Measurements from ENCODE around the gene TIMM50.
A peak's percentile ranks its signal among the peaks of the same experiment; 100 is the strongest.
"Not testable (repeated sequence)": the region's sequence is repeated elsewhere in the genome, so short reads cannot be mapped to it uniquely, and the experiment has no call there.

TIMM50 gene

DNA sequence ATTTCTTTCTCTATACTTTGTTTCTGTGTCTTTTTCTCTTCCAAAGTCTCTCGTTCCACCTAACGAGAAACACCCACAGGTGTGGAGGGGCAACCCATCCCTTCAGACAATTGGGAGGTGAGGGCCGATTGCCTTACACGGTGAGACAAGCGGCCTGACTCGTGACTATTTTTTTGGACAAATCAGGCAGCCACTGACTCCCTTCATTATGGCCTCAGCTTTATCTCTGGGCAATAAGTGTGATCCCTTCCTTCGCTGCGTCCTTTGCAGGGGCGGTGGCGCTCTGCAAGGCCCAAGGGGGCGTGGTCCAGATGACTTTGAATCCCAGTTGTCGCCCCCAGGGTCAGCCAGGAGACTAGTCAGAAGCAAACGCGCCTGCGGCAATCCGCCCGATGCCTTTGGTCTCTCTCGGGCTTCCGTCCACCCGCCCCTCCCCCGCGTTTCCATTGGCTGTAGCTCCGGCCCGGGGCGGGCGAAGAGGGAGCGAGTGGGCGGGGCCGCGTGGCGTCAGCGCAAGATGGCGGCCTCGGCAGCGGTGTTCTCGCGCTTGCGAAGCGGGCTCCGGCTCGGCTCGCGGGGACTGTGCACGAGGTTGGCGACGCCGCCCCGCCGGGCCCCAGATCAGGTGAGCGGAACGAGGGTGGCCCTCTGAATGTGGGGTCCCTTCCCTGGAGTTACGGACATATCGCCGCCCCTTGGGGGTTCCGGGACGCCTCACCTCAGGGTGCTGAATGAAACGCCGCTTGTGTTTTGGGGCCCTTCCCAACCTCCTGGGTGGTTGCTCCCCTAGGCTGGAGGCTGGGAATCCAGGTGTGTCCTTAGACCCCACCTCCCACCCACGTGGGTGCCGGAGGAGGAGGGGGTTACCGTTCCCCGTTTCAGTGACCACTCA is at the start of gene TIMM50:
TIMM50 (plus strand) TSS at position 502 of the 892 bp plus-strand sequence; CDS start at position 518, 16 bp downstream.
- DNase-seq (ENCODE audit: low spot score): peak; percentile 94

GRCh38 chr19:39432677-39433025 is 48.0 kb upstream of the TIMM50 start:
- DNase-seq (ENCODE audit: low spot score): no peak

DNA sequence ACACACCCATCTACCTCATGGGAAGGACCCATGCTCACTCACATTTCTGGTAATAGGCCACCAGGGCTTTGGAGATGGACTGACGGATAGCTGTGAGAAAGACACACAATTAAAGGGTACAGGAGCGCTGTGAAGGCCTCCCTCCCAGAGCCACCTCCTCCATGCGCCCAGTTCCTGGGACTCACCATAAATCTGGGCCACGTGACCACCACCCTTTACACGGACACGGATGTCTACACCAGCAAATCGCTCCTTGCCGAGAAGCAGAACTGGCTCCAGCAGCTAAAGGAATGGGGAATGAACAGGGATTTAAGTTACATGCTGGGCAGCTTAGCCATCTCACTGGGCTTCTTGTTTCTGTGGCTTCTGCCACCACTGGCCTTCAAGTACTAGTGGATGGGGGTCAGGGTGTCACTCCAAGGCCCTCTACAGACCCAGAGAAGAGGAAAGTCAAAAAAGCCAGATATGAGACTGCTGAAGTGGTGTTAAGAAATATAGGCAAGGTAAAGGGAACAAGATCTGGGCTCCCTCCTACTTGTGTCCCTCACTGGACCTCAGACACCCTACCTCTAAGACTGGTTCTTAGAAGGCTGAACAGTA is 47.1 kb upstream of the TIMM50 start:
- no peak for DNase-seq (ENCODE audit: low spot score)

GRCh38 chr19:39434123-39435076 is 46.2 kb upstream of the TIMM50 start:
- no peak for DNase-seq (ENCODE audit: low spot score)

DNA sequence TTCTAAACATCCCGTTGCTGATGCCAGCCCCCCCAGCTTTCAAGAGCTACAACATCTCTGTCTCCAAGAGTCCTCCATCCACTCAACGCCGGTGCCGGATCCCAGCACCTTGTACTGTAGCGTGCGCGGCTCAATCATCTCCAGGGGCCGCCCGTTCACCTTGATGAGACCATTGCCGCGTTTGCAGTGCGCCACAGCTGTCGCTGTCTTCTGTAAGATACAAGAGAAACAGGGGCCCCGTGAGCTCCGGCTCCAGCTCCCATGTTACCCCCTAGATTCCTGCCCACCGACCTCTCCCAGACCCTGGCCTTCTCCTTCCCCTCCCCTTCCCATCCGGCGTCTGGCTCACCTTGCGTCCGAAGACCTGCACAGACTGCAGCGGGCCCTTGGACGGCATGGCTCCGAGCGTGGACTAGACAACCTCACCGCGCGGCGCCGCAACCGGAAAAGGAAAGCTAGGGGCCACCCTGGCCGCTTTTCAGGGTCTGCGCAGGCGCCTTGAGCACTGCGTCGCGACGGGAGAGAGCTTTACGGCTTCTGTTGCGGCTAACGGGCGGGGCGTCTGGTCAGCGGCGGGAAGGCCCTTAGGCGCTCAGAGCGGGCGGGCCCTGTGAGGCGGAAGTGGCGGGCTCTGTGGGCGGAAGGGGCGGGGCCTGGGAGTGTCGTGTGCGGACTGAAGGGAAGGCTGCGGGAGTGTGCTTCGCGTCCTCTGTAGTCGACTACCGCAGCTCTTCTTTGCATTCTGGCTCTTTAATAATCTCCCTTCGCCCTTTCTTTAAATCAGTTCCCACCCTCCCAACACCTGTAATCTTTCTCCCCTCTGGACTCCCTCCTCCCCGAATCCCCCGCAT is 44.9 kb upstream of the TIMM50 start, which contains the start of gene RPS16:
RPS16 (minus strand) TSS at position 451 of the 851 bp plus-strand sequence; CDS start at position 397, 54 bp downstream.
- peak; percentile 97 for DNase-seq (ENCODE audit: low spot score)

DNA sequence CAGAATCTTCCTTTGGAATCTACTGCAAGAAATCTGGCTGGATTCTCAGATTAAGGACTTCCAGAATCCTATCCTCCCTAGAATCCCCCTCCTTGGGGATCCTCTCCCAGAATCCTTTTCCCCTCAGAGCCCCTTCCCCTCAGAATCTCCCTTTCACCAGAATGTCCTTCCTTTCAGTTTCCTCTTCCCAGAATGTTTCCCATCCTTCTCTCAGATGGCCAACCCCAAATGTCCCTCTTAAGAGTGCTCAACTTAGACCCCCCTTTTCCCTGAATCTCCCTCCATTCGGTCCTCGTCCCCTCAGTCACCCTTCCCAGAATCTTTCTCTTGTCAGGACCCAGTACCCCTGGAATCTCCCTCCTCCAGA is 44.3 kb upstream of the TIMM50 start:
- no peak for DNase-seq (ENCODE audit: low spot score)

DNA sequence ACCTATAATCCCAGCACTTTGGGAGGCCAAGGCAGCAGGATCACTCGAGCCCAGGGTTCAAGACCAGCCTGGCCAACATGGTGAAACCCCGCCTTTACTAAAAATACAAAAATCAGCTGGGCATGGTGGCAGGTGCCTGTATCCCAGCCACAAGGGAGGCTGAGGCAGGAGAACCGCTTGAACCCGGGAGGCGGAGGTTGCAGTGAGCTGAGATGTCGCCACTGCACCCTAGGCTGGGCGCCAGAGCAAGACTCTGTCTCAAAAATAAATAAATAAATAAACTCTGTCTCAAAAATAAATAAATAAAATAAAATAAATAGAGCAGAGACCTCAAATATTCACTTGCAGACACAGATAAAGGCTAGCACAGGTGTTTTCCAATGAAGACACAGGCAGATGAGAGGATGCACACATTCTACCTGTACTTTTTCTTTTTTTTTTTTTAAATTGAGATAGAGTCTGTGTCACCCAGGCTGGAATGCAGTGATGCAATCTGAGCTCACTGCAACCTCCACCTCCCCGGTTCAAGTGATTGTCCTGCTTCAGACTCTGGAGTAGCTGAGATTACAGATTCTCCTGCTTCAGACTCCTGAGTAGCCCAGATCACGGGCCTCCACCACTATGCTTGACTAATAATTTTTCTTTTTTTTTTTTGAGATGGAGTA is 42.2 kb upstream of the TIMM50 start:
- DNase-seq (ENCODE audit: low spot score): no peak

- DNase-seq (ENCODE audit: low spot score): no peak
Measured at GRCh38 chr19:39444598-39445195, 35.9 kb upstream of the TIMM50 start.

GRCh38 chr19:39445196-39446111 is 35.2 kb upstream of the TIMM50 start, which contains the start of gene SUPT5H:
Gene SUPT5H (plus strand): TSS chr19:39445582. CDS start chr19:39445891, 309 bp downstream.
- peak; percentile 98 for DNase-seq (ENCODE audit: low spot score)

DNA sequence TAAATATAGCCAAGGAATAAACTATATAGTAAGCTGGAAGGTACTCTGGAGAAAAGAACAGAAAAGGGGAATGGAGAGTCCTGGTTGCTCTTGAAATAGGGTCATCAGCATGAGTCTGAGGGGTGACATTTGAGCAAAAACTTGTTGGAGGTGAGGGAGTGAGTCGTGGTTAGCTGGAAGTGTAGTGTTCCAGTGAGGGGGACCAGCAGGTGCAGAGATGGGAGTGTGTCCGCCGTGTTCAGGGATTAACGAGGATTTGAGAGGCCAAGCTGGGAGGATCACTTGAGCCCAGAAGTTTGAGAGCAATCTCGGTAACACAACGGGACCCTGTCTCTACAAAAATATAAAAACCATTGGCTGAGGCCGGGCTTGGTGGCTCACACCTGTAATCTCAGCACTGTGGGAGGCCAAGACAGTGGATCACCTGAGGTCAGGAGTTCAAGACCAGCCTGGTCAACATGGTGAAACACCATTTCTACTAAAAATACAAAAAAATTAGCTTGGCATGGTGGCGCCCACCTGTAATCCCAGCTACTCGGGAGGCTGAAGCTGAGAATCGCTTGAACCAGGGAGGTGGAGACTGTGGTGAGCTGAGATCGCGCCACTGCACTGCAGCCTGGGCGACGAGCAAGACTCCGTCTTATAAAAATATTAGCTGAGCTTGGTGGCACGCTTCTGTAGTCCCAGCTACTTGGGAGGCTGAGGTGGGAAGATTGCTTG is 34.1 kb upstream of the TIMM50 start:
- no peak for DNase-seq (ENCODE audit: low spot score)

DNA sequence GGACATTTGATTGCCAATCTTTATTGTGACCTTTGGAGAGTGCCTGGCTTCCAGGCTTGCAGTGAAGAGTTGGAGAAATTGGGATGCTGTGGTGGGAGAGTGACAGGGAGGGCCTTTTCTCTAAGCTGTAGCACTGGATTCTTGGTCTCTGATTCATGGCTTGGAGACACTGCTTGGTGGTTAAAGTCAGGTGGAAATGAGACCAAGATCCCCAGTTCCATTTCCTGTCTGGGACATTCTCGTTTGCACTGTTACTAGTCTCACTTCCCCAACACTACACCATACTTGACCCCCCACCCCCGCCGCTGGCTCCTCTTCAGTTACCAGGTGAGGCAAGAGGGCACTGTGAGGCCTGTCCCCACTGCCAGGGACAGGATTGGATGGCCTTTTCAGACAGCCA is 32.4 kb upstream of the TIMM50 start:
- DNase-seq (ENCODE audit: low spot score): no peak

DNA sequence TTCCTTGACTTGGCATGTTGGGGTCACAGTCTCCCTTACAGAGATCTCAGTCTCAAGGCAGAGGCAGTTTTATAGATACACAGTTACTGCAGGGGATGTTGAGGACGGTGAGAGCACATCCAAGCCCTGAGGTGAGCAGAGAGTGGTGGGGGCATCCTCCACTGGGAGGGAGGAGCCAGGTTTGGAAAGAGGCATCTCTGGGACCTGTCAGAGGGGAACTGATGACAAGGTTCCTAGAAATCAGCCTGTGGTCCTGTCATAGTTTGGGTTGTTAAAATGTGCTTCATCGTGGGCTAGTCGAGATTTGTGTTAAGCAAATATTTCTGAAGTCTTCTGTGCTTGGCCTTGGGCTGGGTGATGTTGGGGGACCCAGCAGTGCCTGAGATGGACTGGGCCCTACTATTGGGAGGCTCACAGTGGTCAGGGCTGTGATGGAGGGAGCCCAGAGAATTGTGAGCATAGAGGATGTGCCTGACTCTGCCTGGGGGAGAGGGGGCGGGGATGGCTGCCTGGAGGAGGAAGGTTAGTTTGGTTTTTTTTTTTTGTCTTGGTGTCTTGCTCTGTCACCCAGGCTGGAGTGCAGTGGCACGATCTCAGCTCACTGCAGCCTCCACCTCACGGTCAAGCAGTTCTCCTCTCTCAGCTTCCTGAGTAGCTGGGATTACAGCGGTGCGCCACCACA is 31.4 kb upstream of the TIMM50 start:
- DNase-seq (ENCODE audit: low spot score): no peak

DNA sequence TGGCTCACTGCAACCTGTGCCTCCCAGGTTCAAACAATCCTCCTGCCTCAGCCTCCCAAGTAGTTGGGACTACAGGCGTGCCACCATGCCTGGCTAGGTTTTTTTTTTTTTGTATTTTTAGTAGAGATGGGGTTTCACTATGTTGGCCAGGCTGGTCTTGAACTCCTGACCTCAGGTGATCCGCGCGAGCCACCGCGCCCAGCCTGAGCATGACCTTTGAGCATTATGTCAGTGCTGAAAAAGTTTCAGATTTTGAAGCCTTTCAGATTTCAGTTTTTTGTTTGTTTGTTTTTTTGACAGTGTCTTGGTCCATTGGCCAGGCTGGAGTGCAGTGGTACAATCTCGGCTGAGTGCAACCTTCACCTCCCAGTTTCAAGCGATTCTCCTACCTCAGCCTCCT is 29.4 kb upstream of the TIMM50 start:
- DNase-seq (ENCODE audit: low spot score): not testable (repeated sequence)

- no peak for DNase-seq (ENCODE audit: low spot score)
Measured at GRCh38 chr19:39463403-39463802, 17.2 kb upstream of the TIMM50 start.

DNA sequence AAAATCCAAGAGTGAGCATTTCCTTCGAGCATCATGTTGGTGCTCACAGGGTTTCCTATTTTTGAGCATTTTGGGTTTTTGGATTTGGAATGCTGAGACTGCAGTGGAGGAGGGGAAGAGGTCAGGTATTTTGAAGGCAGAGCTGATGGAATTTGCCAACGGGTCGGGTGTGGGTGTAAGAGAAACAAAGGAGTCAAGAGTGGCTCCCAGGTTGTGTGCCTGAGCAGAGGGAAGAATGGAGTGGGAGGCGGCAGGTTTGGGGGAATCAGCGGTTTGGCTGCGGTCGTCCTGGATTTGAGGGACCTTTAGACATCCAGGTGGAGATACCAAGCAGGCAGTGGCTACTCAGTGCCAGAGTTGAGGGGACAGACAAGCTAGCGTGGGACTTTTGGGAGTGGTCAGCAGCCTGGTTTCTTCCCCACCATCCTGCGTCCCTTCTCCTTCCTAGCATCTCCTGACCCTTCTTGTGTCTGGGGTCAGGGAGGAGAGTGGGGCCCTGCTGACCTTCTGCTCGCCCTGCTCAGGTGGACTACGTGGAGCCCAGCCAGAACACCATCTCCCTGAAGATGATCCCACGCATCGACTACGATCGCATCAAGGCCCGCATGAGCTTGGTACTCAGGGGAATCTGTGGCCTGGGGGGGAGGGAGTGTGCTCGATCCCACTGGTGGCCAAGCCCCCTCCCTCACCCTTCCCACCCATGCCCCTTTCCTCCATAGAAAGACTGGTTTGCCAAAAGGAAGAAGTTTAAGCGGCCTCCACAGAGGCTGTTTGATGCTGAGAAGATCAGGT is 14.5 kb upstream of the TIMM50 start:
- no peak for DNase-seq (ENCODE audit: low spot score)

- no peak for DNase-seq (ENCODE audit: low spot score)
Measured at GRCh38 chr19:39467941-39468340, 12.7 kb upstream of the TIMM50 start.

DNA sequence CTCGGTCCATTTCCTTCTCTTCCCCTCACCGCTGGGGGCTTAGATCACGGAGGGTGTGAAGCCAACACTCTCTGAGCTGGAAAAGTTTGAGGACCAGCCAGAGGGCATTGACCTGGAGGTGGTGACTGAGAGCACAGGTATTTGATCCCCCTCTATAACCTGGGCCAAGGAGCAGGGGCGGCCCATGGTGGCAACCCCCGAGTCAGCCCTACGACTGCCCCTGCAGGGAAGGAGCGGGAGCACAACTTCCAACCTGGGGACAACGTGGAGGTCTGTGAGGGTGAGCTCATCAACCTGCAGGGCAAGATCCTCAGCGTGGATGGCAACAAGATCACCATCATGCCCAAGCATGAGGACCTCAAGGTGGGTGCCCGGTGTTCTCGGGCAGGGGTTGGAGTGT is 11.6 kb upstream of the TIMM50 start:
- DNase-seq (ENCODE audit: low spot score): no peak
